ENCODE results near the gene TSPY4.

DNA sequence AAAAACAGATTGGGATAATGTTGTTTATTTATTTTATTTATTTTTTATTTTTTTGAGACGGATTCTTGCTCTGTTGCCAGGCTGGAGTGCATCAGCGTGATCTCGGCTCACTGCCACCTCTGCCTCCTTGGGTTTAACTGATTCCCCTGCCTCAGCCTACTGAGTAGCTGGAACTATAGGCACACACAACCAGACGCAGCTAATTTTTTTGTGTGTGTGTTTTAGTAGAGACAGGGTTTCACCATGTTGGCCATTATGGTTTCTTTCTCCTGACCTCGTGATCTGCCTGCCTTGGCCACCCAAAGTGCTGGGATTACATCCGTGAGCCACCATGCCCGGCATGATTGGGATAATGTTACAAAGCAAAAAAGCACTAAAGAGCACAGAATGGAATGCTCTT, 16.3 kb upstream of the TSPY4 start:
- TF ChIP-seq, protein P1, sequence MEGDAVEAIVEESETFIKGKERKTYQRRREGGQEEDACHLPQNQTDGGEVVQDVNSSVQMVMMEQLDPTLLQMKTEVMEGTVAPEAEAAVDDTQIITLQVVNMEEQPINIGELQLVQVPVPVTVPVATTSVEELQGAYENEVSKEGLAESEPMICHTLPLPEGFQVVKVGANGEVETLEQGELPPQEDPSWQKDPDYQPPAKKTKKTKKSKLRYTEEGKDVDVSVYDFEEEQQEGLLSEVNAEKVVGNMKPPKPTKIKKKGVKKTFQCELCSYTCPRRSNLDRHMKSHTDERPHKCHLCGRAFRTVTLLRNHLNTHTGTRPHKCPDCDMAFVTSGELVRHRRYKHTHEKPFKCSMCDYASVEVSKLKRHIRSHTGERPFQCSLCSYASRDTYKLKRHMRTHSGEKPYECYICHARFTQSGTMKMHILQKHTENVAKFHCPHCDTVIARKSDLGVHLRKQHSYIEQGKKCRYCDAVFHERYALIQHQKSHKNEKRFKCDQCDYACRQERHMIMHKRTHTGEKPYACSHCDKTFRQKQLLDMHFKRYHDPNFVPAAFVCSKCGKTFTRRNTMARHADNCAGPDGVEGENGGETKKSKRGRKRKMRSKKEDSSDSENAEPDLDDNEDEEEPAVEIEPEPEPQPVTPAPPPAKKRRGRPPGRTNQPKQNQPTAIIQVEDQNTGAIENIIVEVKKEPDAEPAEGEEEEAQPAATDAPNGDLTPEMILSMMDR (IDR thresholded peaks at IDR 0.05; ENCODE audit: low read depth, low read length) = no peak
- TF ChIP-seq EZH2phosphoT487 (IDR thresholded peaks at IDR 0.05; ENCODE audit: low read depth) = no peak
